Suprapubic skin (tissue), 4 donors: ENCODE data around the gene MAD1L1. TPM values are rescaled to one million over a fixed set of nuclear protein-coding genes. Genes with fewer than 3 reads are reported as not detected.
"Not testable (repeated sequence)": the region's sequence is repeated elsewhere in the genome, so short reads cannot be mapped to it uniquely, and the experiment has no call there.

Experiments used
- DNase-seq, 2 donors: peaks; one replicate each; pipeline ENCODE4 v3.0.0-alpha.2; 2019; ENCODE audit warnings: low spot score in 2 of 2
- H3K27ac ChIP-seq: fragments of 200-600 bp; sonication (generic); one replicate; pipeline ENCODE4 v1.5.1; 2019
- H3K27me3 ChIP-seq: fragments of 200-600 bp; sonication (generic); one replicate; pipeline ENCODE4 v1.5.1; 2019
- H3K36me3 ChIP-seq: fragments of 200-600 bp; sonication (generic); one replicate; pipeline ENCODE4 v1.5.1; 2019
- H3K4me1 ChIP-seq: fragments of 200-600 bp; sonication (generic); one replicate; pipeline ENCODE4 v1.5.1; 2019
- H3K4me3 ChIP-seq: fragments of 200-600 bp; sonication (generic); one replicate; pipeline ENCODE4 v1.5.1; 2019; ENCODE audit warnings: mild to moderate bottlenecking
- H3K9me3 ChIP-seq: fragments of 200-600 bp; sonication (generic); one replicate; pipeline ENCODE4 v1.5.1; 2019
- EP300 ChIP-seq: sonication (generic); formaldehyde crosslinking; IDR thresholded peaks from one replicate; pipeline ENCODE4 v1.6.1; 2017; ENCODE audit warnings: antibody characterized with exemption
- POLR2A ChIP-seq, 2 donors: fragments of 450-650 bp; IDR thresholded peaks; one replicate each; pipeline ENCODE4 v1.6.1; 2017; ENCODE audit warnings: antibody characterized with exemption in 2 of 2, mild to moderate bottlenecking in 2 of 2, moderate library complexity in 2 of 2
- POLR2AphosphoS5 ChIP-seq, 3 donors: sonication (generic); formaldehyde crosslinking; IDR thresholded peaks; one replicate each; pipeline ENCODE4 v1.6.1; 2017; ENCODE audit warnings: antibody characterized with exemption in 3 of 3
- WGBS: methylation state at CpG from one replicate; pipeline ENCODE4 v1.1.5; 2018; 5-methylcytosine and 5-hydroxymethylcytosine counted together
- total RNA-seq, 4 donors: library from RNA; depleted of rRNA; stranded (reverse); fragments of >200 nt; gene quantifications; one replicate each; pipeline ENCODE4 v1.1.0, GENCODE V29; 2016
- TF ChIP-seq, protein P1 (sequence below), 2 donors: fragments of 200-600 bp in 1 of 2; fragments of 450-650 bp in 1 of 2; sonication (generic) in 1 of 2; IDR thresholded peaks; one replicate each; pipeline ENCODE4 v1.5.1; 2016 to 2019; ENCODE audit warnings: antibody characterized with exemption in 2 of 2, mild to moderate bottlenecking in 1 of 2, moderate library complexity in 1 of 2

Gene MAD1L1
- total RNA-seq, 4 donors from 2014 or later = 53.2 to 69.8 (median 62.2) TPM

DNA sequence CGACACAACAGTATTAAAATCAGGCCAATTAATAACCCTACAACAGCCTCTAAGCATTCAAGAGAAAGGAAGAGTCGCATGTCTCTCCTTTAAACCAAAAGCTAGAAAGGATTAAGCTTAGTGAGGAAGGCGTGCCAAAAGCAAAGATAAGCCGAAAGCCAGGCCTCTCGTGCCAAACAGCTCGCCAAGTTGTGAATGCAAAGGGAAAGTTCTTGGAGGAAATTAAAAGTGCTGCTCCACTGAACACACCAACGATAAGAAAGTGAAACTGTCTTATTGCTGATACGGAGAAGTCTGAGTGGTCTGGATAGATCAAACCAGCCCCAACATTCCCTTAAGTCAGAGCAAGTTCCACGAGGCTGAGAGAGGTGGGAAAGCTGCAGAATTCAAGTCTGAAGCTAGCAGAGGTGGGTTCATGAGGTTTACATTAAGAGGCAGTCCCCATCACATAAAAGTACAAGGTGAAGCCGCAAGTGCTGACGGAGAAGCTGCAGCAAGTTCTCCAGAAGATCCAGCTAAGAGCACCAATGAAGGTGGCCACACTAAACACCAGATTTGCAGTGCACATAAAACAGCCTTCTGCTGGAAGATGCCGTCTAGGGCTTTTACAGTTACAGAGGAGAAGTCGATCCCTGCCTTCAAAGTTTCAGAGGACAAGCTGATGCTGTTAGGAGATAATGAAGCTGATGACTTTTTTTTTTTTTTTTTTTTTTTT is 194.8 kb downstream of the MAD1L1 start:
- DNase-seq = peak; percentile 40 to 45
- peak overlapping the region; percentile 17 for H3K4me3 ChIP-seq
- H3K36me3 ChIP-seq = peaks cover 5% of the 10 kb centered on the region
- H3K4me1 ChIP-seq = peaks cover 7% of the 10 kb centered on the region
- H3K9me3 ChIP-seq = no peaks in the 10 kb centered on the region
- 18% methylated on average over 13 of the region's 13 CpGs for WGBS
- no peaks in the 10 kb centered on the region for H3K27me3 ChIP-seq
- no peak overlapping the region for H3K27ac ChIP-seq
- TF ChIP-seq, protein P1, sequence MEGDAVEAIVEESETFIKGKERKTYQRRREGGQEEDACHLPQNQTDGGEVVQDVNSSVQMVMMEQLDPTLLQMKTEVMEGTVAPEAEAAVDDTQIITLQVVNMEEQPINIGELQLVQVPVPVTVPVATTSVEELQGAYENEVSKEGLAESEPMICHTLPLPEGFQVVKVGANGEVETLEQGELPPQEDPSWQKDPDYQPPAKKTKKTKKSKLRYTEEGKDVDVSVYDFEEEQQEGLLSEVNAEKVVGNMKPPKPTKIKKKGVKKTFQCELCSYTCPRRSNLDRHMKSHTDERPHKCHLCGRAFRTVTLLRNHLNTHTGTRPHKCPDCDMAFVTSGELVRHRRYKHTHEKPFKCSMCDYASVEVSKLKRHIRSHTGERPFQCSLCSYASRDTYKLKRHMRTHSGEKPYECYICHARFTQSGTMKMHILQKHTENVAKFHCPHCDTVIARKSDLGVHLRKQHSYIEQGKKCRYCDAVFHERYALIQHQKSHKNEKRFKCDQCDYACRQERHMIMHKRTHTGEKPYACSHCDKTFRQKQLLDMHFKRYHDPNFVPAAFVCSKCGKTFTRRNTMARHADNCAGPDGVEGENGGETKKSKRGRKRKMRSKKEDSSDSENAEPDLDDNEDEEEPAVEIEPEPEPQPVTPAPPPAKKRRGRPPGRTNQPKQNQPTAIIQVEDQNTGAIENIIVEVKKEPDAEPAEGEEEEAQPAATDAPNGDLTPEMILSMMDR (IDR thresholded peaks at IDR 0.05) = no peak
- TF ChIP-seq POLR2A (IDR thresholded peaks at IDR 0.05) (no peak), EP300 (no peak), POLR2AphosphoS5 (IDR thresholded peaks at IDR 0.05) (no peak)

GRCh38 chr7:2037301-2037807 is 195.4 kb downstream of the MAD1L1 start:
- Histone ChIP-seq H3K36me3 (peaks cover under 1% of the 10 kb centered on the region), H3K4me3 (peak overlapping the region; percentile 17), H3K27ac (no peak overlapping the region), H3K27me3 (no peaks in the 10 kb centered on the region), H3K4me1 (peaks cover 7% of the 10 kb centered on the region), H3K9me3 (no peaks in the 10 kb centered on the region)
- TF ChIP-seq EP300 (no peak), POLR2A (IDR thresholded peaks at IDR 0.05) (no peak), POLR2AphosphoS5 (IDR thresholded peaks at IDR 0.05) (no peak)
- TF ChIP-seq, protein P1 (IDR thresholded peaks at IDR 0.05) = no peak
- DNase-seq = peak; percentile 40 to 60
- WGBS = 50% methylated on average over 17 of the region's 17 CpGs

- DNase-seq = peak; percentile 29 to 69
- no peak overlapping the region for H3K27ac ChIP-seq
- TF ChIP-seq, protein P1 (IDR thresholded peaks at IDR 0.05) = no peak
- no peak for TF ChIP-seq EP300
- TF ChIP-seq POLR2AphosphoS5 (IDR thresholded peaks at IDR 0.05) = no peak
- TF ChIP-seq POLR2A (IDR thresholded peaks at IDR 0.05) = no peak
- WGBS = 77% methylated on average over 20 of the region's 20 CpGs
- peaks cover 7% of the 10 kb centered on the region for H3K4me1 ChIP-seq
- no peaks in the 10 kb centered on the region for H3K36me3 ChIP-seq
- no peak overlapping the region for H3K4me3 ChIP-seq
- H3K9me3 ChIP-seq = no peaks in the 10 kb centered on the region
- no peaks in the 10 kb centered on the region for H3K27me3 ChIP-seq
Observed at GRCh38 chr7:2036786-2037185, 196.0 kb downstream of the MAD1L1 start.

GRCh38 chr7:2036201-2036600 is 196.5 kb downstream of the MAD1L1 start:
- peak in 1 of 2 donors; percentile 45 for DNase-seq
- not testable (repeated sequence) for H3K27ac ChIP-seq, H3K4me3 ChIP-seq, H3K27me3 ChIP-seq, H3K36me3 ChIP-seq, H3K9me3 ChIP-seq, H3K4me1 ChIP-seq
- WGBS = 90% methylated on average over 10 of the region's 16 CpGs

DNA sequence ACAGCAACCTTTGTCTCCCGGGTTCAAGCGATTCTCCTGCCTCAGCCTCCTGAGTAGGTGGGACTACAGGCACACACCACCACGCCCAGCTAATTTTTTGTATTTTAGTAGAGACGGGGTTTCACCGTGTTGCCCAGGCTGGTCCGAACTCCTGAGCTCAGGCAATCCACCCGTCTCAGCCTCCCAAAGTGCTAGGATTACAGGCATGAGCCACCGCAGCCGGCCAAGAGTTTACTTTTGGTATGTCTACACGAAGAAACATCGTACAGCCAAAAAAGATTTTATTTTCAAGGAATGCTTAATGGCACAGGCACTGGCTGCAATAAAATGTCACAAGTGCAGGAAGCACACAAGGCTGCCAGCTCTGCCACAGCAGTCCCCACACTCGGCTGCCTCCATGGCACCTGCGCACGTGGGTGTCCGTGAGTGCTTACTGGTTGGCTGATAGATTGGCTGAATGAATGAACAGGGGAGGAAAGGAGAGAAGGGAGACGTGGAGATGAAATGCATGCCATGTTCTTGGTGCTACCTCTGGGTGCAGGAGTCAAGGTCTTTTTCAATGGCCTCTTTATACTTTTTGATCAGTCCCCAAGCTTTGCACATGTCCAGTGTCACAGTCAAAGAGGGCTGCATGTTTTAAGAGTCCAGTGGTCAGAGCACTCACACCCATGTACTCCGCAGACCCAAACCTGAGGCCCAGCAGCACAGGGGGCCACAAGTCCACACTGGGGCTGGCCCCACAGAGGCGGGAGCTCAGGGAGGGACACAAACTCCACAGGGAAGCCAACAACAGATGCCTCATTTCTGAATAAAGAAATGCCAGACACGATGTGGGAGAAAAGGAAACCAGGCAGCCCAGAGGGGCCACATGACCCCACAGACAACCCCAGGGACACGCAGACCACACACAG is 198.2 kb downstream of the MAD1L1 start:
- no peak for TF ChIP-seq POLR2AphosphoS5 (IDR thresholded peaks at IDR 0.05)
- TF ChIP-seq POLR2A (IDR thresholded peaks at IDR 0.05) = no peak
- TF ChIP-seq EP300 = no peak
- TF ChIP-seq, protein P1 (IDR thresholded peaks at IDR 0.05) = no peak
- Histone ChIP-seq H3K27ac (no peak overlapping the region), H3K27me3 (no peaks in the 10 kb centered on the region), H3K36me3 (no peaks in the 10 kb centered on the region), H3K9me3 (no peaks in the 10 kb centered on the region), H3K4me1 (peaks cover 9% of the 10 kb centered on the region), H3K4me3 (no peak overlapping the region)
- 88% methylated on average over 18 of the region's 20 CpGs for WGBS
- peak; percentile 40 to 48 for DNase-seq
